ENCODE data around the gene DBR1.

DNA sequence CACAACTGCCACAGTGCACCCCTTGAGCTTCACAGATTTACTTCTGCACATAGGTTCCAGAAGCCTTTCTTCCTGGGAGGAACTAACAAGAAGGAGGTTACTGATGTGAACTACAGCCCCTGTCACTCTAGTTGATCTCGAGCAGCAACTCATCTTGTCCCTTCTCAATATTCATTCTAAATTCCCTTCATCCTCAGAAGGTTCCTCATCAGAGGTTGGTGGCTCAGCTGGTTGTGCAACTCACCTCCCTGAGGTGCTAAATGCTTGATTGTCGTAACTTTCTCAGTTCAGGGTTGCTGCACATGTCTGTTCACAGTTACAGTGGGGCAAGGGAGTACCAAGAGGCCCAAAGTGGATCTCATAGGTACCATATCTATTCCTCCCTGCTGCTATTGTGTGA is 36.9 kb downstream of the DBR1 start:
- TF ChIP-seq GLI4 (tag by site-specific recombination; IDR thresholded peaks at IDR 0.05) (no peak), ZNF239 (tag by site-specific recombination; IDR thresholded peaks at IDR 0.05) (no peak), ZNF335 (tag by site-specific recombination; conservative IDR thresholded peaks at IDR 0.05) (no peak), REPIN1 (tag by site-specific recombination; IDR thresholded peaks at IDR 0.05; ENCODE audit: low read depth) (no peak), ZNF184 (tag by site-specific recombination; IDR thresholded peaks at IDR 0.05) (no peak), ZNF792 (tag by site-specific recombination; IDR thresholded peaks at IDR 0.05) (no peak)
- TF ChIP-seq, protein P1, sequence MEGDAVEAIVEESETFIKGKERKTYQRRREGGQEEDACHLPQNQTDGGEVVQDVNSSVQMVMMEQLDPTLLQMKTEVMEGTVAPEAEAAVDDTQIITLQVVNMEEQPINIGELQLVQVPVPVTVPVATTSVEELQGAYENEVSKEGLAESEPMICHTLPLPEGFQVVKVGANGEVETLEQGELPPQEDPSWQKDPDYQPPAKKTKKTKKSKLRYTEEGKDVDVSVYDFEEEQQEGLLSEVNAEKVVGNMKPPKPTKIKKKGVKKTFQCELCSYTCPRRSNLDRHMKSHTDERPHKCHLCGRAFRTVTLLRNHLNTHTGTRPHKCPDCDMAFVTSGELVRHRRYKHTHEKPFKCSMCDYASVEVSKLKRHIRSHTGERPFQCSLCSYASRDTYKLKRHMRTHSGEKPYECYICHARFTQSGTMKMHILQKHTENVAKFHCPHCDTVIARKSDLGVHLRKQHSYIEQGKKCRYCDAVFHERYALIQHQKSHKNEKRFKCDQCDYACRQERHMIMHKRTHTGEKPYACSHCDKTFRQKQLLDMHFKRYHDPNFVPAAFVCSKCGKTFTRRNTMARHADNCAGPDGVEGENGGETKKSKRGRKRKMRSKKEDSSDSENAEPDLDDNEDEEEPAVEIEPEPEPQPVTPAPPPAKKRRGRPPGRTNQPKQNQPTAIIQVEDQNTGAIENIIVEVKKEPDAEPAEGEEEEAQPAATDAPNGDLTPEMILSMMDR (tag by site-specific recombination; IDR thresholded peaks at IDR 0.05): no peak
- TF ChIP-seq, protein P2, sequence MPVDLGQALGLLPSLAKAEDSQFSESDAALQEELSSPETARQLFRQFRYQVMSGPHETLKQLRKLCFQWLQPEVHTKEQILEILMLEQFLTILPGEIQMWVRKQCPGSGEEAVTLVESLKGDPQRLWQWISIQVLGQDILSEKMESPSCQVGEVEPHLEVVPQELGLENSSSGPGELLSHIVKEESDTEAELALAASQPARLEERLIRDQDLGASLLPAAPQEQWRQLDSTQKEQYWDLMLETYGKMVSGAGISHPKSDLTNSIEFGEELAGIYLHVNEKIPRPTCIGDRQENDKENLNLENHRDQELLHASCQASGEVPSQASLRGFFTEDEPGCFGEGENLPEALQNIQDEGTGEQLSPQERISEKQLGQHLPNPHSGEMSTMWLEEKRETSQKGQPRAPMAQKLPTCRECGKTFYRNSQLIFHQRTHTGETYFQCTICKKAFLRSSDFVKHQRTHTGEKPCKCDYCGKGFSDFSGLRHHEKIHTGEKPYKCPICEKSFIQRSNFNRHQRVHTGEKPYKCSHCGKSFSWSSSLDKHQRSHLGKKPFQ (tag by site-specific recombination; IDR thresholded peaks at IDR 0.05): no peak
- TF ChIP-seq, protein P3, sequence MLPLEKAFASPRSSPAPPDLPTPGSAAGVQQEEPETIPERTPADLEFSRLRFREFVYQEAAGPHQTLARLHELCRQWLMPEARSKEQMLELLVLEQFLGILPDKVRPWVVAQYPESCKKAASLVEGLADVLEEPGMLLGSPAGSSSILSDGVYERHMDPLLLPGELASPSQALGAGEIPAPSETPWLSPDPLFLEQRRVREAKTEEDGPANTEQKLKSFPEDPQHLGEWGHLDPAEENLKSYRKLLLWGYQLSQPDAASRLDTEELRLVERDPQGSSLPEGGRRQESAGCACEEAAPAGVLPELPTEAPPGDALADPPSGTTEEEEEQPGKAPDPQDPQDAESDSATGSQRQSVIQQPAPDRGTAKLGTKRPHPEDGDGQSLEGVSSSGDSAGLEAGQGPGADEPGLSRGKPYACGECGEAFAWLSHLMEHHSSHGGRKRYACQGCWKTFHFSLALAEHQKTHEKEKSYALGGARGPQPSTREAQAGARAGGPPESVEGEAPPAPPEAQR (tag by site-specific recombination; IDR thresholded peaks at IDR 0.05): no peak
- TF ChIP-seq, protein P4, sequence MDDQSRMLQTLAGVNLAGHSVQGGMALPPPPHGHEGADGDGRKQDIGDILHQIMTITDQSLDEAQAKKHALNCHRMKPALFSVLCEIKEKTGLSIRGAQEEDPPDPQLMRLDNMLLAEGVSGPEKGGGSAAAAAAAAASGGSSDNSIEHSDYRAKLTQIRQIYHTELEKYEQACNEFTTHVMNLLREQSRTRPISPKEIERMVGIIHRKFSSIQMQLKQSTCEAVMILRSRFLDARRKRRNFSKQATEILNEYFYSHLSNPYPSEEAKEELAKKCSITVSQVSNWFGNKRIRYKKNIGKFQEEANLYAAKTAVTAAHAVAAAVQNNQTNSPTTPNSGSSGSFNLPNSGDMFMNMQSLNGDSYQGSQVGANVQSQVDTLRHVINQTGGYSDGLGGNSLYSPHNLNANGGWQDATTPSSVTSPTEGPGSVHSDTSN (CRISPR knock-in tag; IDR thresholded peaks at IDR 0.05): no peak
- TF ChIP-seq, protein P5, sequence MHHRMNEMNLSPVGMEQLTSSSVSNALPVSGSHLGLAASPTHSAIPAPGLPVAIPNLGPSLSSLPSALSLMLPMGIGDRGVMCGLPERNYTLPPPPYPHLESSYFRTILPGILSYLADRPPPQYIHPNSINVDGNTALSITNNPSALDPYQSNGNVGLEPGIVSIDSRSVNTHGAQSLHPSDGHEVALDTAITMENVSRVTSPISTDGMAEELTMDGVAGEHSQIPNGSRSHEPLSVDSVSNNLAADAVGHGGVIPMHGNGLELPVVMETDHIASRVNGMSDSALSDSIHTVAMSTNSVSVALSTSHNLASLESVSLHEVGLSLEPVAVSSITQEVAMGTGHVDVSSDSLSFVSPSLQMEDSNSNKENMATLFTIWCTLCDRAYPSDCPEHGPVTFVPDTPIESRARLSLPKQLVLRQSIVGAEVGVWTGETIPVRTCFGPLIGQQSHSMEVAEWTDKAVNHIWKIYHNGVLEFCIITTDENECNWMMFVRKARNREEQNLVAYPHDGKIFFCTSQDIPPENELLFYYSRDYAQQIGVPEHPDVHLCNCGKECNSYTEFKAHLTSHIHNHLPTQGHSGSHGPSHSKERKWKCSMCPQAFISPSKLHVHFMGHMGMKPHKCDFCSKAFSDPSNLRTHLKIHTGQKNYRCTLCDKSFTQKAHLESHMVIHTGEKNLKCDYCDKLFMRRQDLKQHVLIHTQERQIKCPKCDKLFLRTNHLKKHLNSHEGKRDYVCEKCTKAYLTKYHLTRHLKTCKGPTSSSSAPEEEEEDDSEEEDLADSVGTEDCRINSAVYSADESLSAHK (tag by site-specific recombination; IDR thresholded peaks at IDR 0.05): no peak

Data from HEK293 (cell line).